RWPE2 (cell line): ENCODE data around the gene REM1.
A peak's percentile ranks its signal among the peaks of the same experiment; 100 is the strongest.
"Not testable (repeated sequence)": the region's sequence is repeated elsewhere in the genome, so short reads cannot be mapped to it uniquely, and the experiment has no call there.

Source experiments
- ATAC-seq: fragments of 200-7000 bp; cut with Tn5 transposase; 3 replicates; pipeline ENCODE4 v1.9.1; 2021; ENCODE audit warnings: low read depth
- DNase-seq: peaks from one replicate; pipeline ENCODE4 v3.0.0-alpha.2; 2020; ENCODE audit warnings: low spot score
- H3K27ac ChIP-seq: fragments of 450-650 bp; 2 replicates; pipeline ENCODE4 v1.5.1; 2017; ENCODE audit warnings: mild to moderate bottlenecking; ENCODE audit not compliant: poor library complexity, severe bottlenecking
- H3K27me3 ChIP-seq: fragments of 250-450 bp; sonication (Bioruptor Pico); 2 replicates; pipeline ENCODE4 v1.5.1; 2021; ENCODE audit warnings: mild to moderate bottlenecking, moderate library complexity; ENCODE audit not compliant: insufficient read depth, poor library complexity, severe bottlenecking
- H3K36me3 ChIP-seq: fragments of 250-450 bp; sonication (Bioruptor Pico); 2 replicates; pipeline ENCODE4 v1.5.1; 2020; ENCODE audit warnings: low read depth, mild to moderate bottlenecking, moderate library complexity
- H3K4me1 ChIP-seq: fragments of 250-450 bp; sonication (Bioruptor Pico); 2 replicates; pipeline ENCODE4 v1.5.1; 2021; ENCODE audit warnings: mild to moderate bottlenecking, moderate library complexity; ENCODE audit not compliant: insufficient read depth, poor library complexity, severe bottlenecking
- H3K4me3 ChIP-seq: fragments of 250-450 bp; sonication (Bioruptor Pico); 2 replicates; pipeline ENCODE4 v1.5.1; 2021; ENCODE audit warnings: mild to moderate bottlenecking, moderate library complexity; ENCODE audit not compliant: severe bottlenecking
- H3K9me3 ChIP-seq: fragments of 250-450 bp; sonication (Bioruptor Pico); 2 replicates; pipeline ENCODE4 v1.5.1; 2021; ENCODE audit warnings: mild to moderate bottlenecking, moderate library complexity; ENCODE audit not compliant: severe bottlenecking
- TF ChIP-seq, protein P1 (sequence below): fragments of 450-650 bp; IDR thresholded peaks from one replicate; pipeline ENCODE4 v1.5.1; 2017; ENCODE audit warnings: mild to moderate bottlenecking, moderate library complexity; ENCODE audit not compliant: poor library complexity, severe bottlenecking

REM1 gene

DNA sequence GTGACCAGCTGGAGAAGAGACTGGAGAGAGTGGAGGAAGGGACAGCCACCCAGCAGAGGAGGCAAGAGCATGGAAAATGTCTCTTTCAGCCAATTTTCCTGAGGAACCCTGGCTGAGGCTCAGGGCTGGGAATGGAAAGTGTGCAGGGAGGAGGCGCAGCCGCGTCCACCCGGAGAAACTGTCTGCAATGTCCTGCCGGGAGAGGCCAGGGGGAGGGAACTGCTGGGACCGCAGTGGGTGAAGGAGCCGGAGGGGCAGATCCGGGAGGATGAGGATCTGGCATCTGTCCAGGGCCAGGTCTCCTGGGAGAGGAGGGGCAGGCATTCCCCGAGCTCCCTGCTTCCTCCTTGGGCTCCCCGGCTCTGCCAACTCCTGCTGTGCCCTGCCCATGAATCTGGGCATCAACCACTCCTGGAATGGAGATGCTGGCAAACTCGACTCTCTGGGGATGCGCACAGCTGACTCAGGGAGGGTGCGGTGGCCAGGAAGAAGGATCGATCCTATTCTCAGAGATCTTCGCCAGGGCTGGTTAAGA, 21.7 kb downstream of the REM1 start:
- peaks cover 10% of the 10 kb centered on the region for H3K27me3 ChIP-seq
- no peaks in the 10 kb centered on the region for H3K9me3 ChIP-seq
- no peaks in the 10 kb centered on the region for H3K36me3 ChIP-seq
- TF ChIP-seq, protein P1, sequence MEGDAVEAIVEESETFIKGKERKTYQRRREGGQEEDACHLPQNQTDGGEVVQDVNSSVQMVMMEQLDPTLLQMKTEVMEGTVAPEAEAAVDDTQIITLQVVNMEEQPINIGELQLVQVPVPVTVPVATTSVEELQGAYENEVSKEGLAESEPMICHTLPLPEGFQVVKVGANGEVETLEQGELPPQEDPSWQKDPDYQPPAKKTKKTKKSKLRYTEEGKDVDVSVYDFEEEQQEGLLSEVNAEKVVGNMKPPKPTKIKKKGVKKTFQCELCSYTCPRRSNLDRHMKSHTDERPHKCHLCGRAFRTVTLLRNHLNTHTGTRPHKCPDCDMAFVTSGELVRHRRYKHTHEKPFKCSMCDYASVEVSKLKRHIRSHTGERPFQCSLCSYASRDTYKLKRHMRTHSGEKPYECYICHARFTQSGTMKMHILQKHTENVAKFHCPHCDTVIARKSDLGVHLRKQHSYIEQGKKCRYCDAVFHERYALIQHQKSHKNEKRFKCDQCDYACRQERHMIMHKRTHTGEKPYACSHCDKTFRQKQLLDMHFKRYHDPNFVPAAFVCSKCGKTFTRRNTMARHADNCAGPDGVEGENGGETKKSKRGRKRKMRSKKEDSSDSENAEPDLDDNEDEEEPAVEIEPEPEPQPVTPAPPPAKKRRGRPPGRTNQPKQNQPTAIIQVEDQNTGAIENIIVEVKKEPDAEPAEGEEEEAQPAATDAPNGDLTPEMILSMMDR = no peak
- ATAC-seq = peak; percentile 52
- H3K4me1 ChIP-seq = no peaks in the 10 kb centered on the region
- no peak overlapping the region for H3K27ac ChIP-seq
- no peak overlapping the region for H3K4me3 ChIP-seq
- peak; percentile 84 for DNase-seq

DNA sequence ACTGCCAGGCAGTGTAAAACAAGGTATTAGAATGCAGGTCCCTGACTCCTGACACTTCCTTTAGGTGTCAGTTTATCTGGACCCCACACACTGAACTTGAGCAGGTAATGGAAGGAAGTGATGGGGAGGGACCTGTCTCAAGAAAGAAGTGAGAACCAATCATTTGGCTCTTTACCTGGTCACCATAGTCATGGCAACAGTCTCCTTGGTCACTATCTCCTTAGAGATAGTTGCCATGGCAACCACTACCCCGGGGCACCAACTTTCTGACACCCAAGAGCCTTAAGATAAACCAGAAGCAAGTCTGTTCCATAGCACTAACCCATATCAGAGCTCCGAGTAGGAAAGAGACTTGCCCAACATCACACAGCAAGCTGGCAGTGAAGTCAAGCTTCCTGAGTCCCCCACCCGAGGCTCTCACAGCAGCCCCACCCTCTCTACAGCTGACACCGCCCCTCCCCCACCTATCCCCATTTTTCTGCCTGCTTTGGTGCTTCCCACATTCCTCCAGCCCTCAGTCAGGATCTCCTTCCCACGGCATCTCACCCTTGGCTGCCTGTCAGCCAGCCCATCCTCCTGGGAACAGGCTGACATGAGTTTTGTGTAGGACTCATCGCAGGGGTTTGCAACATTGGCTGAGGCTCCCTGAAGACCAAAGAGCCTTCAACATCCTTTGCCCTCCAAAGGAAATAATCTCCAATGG, 22.9 kb downstream of the REM1 start:
- Histone ChIP-seq H3K4me3 (no peak overlapping the region), H3K36me3 (no peaks in the 10 kb centered on the region), H3K27me3 (peaks cover 10% of the 10 kb centered on the region), H3K27ac (no peak overlapping the region), H3K9me3 (no peaks in the 10 kb centered on the region), H3K4me1 (no peaks in the 10 kb centered on the region)
- ATAC-seq = no peak
- TF ChIP-seq, protein P1 = no peak
- DNase-seq = no peak

DNA sequence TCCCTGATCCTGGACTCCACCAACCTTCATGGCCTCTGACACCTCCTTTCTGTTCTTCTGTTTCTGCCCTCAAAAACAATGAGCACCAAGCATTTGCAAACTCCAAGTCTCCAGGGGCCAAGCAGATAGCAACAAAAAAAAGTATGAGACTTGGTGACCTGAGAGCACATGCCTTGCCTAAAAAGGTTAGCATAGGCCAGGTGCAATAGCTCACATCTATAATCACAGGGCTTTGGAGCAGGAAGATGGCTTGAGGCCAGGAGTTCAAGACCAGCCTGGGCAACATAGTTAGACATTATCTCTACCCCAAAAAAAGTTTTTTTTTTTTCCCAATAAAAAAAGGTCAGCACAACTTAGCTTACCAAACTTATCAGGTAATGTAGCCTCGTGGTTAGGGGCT, 25.4 kb downstream of the REM1 start:
- H3K27ac ChIP-seq = no peak overlapping the region

DNA sequence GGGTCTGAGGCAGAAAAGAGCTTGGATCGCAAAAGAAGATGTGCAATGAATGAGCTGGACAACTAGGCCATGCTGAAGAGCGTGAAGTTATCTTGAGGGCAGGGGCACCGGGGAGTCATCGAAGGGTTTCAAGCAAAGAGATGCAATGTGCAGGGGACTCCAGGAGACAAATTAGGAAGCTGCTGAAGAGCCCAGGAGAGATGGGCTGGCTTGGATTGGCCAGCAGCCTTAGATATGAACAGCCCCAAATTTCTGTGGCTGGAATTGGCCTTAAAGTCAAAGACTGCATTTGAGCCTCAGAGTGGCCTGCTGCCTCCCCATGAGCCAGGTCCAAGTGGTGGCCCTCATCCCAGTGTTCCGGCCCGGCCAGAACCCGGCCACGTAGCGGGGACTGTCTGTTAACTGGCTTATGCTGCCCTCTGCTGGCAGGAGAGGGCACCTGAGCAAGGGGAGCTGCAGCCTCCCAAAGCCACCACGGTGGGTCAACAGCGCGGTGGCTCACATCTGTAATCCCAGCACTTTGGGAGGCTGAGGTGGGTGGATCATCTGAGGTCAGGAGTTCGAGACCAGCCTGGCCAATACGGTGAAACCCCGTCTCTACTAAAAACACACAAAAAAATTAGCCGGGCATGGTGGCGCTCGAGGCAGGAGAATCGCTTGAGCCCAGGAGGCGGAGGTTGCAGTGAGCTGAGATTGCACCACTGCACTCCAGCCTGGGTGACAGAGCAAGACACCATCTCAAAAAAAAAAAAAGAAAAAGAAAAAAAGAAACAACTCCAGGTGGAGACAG, 28.0 kb downstream of the REM1 start:
- not testable (repeated sequence) for H3K4me3 ChIP-seq, H3K27me3 ChIP-seq, H3K9me3 ChIP-seq, H3K4me1 ChIP-seq, H3K36me3 ChIP-seq, H3K27ac ChIP-seq
- TF ChIP-seq, protein P1 = peak; percentile 100
- DNase-seq (peak; percentile 95), ATAC-seq (peak; percentile 94)

More for the DNA sequence above, 25.4 kb downstream of the REM1 start:
- no peaks in the 10 kb centered on the region for H3K4me1 ChIP-seq
- no peak for ATAC-seq
- H3K36me3 ChIP-seq = no peaks in the 10 kb centered on the region
- TF ChIP-seq, protein P1 = no peak
- peaks cover 10% of the 10 kb centered on the region for H3K27me3 ChIP-seq
- no peak overlapping the region for H3K4me3 ChIP-seq
- no peaks in the 10 kb centered on the region for H3K9me3 ChIP-seq
- DNase-seq = no peak
